Skin epidermis (tissue), 12 donors: ENCODE results near the gene CDC20.

Source experiments
- H3K27ac ChIP-seq, 21 experiments: fragments of 200-600 bp; sonication (generic) in 11 of 21; one replicate each; pipeline ENCODE4 v1.5.0; 2020; ENCODE audit warnings: mild to moderate bottlenecking in 3 of 21, inconsistent platforms in 2 of 21, moderate library complexity in 2 of 21
- H3K4me3 ChIP-seq, 7 experiments: fragments of 200-600 bp; sonication (generic) in 2 of 7; one replicate each; pipeline ENCODE4 v1.5.0; 2020; ENCODE audit warnings: inconsistent platforms in 2 of 7, mild to moderate bottlenecking in 2 of 7, moderate library complexity in 1 of 7

The CDC20 gene

DNA sequence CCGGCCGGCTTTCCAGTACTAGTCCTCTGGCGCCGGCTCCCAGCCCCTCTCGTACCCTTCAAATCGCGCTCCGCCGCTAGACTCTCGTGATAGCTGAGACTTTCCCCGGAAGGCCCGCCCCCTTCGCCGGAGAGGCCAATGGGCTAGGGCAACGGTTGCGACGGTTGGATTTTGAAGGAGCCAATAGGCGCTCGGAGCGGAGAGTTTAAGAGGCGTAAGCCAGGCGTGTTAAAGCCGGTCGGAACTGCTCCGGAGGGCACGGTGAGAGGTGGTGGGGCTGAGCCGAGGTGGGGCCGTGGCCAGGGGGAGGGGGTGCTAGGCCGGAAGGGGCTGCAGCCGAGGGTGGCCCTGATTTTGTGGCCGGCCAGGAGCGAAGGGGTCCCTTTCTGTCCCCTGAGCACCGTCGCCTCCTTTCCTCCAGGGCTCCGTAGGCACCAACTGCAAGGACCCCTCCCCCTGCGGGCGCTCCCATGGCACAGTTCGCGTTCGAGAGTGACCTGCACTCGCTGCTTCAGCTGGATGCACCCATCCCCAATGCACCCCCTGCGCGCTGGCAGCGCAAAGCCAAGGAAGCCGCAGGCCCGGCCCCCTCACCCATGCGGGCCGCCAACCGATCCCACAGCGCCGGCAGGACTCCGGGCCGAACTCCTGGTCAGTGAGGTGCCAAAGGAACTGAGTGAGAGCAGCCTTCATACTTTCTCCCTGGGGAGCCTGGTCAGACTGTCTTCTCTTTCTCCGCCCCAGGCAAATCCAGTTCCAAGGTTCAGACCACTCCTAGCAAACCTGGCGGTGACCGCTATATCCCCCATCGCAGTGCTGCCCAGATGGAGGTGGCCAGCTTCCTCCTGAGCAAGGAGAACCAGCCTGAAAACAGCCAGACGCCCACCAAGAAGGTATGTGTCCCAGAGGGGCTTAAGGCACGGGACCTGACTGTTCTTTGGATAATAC, at the start of gene CDC20:
CDC20 (plus strand) TSS at position 236 of the 948 bp plus-strand sequence; CDS start at position 471, 235 bp downstream.
- peak within 1 kb of the TSS; percentile 36 to 99 (median 93) for H3K27ac ChIP-seq
- H3K4me3 ChIP-seq, result peak within 1 kb of the TSS; percentile 44 to 66 (median 55)

DNA sequence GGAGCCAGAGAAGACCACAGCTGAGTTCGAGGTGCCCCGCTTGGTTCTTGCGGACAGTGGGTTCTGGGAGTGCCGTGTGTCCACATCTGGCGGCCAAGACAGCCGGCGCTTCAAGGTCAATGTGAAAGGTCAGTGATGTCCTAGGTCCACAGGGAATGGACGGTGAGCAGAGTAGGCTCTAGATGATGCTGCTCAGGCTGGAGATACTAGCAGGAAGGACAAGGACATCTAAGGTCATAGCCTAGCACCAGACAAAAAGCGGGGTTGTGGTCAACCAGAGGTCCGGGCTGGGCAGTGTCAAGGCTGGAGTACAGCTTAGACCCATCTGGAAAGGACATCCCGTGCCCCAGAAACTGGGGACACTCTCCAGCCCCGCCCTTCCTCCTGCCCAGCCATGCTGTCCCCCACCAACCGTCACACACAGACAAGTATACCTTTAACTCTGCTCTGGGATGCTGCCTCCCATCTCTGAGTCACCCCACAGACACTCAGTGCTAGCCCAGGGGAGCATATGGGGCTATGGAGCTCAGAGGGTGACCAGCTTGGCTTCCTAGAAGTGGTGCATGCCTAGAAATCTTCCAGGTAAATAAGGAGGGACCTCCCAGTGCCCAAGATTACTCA, 49.3 kb upstream of the CDC20 start:
- no peak overlapping the region for H3K27ac ChIP-seq

DNA sequence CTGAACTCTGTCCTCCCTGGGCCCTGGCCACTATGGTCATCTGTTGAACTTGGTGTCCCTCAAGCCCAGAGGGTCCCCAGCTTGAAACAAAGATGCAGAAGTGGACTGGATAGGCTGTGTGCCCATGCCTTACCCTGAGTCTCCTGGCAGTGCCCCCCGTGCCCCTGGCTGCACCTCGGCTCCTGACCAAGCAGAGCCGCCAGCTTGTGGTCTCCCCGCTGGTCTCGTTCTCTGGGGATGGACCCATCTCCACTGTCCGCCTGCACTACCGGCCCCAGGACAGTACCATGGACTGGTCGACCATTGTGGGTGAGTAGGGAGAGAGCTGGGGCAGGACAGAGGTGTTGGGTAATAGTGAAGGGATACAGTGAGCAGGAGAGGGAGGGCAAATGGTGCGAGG, 47.3 kb upstream of the CDC20 start:
- Histone ChIP-seq H3K4me3 (no peak overlapping the region), H3K27ac (no peak overlapping the region)

More for the DNA sequence above, 49.3 kb upstream of the CDC20 start:
- H3K4me3 ChIP-seq, result no peak overlapping the region

DNA sequence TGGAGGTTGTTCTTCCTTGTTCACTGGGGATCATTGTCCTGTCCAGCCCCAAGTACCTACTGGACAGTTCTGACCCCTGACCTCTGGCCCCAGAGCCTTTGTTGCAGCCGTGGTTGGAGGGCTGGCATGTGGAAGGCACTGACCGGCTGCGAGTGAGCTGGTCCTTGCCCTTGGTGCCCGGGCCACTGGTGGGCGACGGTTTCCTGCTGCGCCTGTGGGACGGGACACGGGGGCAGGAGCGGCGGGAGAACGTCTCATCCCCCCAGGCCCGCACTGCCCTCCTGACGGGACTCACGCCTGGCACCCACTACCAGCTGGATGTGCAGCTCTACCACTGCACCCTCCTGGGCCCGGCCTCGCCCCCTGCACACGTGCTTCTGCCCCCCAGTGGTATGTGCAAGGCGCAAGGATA, 46.6 kb upstream of the CDC20 start:
- no peak overlapping the region for H3K27ac ChIP-seq
- no peak overlapping the region for H3K4me3 ChIP-seq

DNA sequence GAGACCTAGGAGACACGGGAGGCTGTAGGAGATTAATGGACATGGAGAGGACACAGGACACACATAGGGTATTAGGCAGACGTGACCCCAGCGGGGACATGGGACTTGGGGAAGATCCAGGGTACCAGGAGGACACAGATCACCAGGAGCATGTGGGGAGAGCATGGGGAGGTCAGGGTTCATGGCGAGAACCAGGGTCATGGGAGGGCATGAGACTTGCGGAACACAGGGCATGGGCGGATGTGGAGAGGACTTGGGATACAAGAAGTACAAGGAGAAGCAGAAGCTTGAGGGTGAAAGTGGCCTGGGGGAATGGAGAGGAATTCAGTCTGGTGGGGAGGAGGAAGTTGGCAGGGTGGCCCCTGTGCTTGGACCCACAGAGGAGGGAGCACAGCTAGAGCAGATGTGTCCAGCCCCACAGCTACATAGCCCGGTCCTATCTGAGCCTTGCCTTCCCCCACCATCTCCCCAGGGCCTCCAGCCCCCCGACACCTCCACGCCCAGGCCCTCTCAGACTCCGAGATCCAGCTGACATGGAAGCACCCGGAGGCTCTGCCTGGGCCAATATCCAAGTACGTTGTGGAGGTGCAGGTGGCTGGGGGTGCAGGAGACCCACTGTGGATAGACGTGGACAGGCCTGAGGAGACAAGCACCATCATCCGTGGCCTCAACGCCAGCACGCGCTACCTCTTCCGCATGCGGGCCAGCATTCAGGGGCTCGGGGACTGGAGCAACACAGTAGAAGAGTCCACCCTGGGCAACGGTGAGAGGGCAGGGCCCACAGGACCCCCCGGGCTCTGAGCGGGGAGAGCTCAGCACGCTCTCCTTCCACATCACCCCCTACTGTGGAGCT, 45.9 kb upstream of the CDC20 start:
- H3K27ac ChIP-seq, result no peak overlapping the region
- H3K4me3 ChIP-seq, result no peak overlapping the region

DNA sequence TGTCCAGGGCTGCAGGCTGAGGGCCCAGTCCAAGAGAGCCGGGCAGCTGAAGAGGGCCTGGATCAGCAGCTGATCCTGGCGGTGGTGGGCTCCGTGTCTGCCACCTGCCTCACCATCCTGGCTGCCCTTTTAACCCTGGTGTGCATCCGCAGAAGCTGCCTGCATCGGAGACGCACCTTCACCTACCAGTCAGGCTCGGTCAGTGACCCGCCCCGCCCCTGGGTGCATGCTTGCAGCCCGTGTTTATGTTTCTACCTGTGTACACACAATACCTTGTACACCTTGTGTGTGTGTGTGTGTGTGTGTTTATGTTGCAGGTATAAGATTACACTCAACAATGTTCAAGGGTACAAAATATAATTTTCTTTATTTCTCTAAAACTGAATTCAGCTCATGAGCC, 45.0 kb upstream of the CDC20 start:
- no peak overlapping the region for H3K4me3 ChIP-seq
- no peak overlapping the region for H3K27ac ChIP-seq

DNA sequence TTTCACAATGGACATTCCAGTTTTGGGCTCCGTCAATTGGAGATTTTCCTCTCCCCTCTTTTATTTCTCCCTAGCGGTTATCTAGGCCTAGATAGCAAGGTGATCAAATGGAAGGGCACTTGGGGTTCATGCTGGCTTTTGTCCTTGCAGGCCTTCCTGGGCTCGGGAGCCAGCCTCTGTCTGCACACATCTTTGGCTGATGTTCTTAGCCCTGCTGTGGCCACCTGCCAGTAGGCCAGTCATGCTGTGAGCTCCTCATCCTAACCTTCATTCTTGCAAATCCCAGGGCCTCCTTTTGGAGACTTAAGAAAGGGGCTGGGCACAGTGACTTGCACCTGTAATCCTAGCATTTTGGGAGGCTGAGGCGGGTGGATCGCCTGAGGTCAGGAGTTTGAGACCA, 44.5 kb upstream of the CDC20 start:
- H3K27ac ChIP-seq, result no peak overlapping the region

DNA sequence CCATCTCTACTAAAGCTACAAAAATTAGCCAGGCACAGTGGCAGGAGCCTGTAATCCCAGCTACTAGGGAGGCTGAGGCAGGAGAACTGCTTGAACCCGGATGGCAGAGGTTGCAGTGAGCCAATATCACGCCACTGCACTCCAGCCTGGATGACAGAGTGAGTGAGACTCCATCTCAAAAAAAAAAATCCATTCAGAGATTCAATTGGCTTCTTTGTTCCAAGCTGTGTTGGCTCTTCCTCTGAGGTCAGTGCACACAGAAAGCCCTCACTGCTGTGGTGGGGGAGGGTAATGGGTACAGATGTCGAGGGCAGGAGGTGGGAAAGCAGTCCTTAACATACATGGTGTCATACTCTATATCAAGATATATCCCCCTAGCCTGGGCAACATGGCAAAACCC, 43.3 kb upstream of the CDC20 start:
- Histone ChIP-seq H3K27ac (no peak overlapping the region), H3K4me3 (no peak overlapping the region)

More for the DNA sequence above, 44.5 kb upstream of the CDC20 start:
- no peak overlapping the region for H3K4me3 ChIP-seq

DNA sequence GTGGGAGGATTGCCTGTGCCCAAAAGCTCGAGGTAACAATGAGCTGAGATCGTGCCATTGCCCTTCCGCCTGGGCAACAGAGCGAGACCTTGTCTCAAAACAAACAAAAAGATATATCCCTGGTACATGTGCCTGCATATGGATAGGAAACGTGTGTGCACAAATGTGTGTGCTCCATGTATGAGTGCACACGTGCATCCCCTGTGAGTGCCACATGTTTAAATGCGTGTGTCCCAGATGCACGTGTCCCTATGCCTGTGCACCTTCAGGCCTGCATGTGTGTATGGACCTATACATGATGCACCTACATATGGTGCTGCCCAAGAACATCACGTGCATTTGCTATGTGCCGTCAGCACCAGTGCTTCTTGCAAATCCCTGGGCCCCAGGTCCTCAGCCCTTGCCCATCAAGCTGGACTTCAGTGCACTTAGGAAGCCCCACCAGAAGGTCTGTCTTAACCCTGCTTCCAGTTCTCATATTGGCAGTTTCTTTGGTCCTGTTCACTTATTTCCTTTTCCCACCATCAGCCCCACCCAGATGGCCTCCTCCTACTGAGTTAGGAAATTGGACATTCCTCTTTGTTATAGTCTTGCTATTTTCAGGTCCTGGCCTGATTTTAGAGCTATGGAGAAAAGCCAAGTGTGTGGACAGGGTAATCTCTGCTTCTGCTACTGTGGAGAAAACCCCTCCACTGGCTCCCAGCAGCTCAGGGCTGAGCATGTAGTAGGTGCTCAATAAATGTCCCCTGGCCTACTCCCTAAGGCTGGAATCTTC, 42.6 kb upstream of the CDC20 start:
- Histone ChIP-seq H3K27ac (no peak overlapping the region), H3K4me3 (no peak overlapping the region)

DNA sequence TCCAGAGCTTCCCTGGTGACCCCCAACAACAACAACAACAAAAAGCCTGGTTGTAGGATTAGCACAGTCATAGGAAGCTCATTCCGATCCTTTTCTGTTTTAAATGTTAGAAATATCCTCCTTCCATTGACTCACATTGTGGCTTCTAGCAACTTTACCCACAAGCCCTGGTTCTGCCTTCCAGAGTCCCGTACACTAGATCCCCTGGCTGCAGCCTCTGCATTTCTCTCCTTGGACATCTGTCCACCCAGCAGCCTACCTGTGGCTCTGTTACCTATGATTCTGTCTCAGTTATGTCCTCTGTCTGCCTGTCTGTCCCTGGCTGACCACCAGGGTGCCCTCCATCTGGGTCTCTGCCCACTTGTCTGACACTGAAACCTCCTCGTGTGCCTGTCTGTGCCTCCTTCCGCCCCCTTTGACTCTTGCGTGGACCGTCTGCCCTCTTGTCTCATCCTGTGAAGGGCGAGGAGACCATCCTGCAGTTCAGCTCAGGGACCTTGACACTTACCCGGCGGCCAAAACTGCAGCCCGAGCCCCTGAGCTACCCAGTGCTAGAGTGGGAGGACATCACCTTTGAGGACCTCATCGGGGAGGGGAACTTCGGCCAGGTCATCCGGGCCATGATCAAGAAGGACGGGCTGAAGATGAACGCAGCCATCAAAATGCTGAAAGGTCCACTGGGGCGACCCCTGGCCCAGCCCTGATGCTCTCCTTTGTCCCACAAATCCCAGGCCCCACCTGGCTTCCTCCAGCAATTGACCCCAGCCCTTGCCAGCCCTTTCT, 41.9 kb upstream of the CDC20 start:
- Histone ChIP-seq H3K27ac (no peak overlapping the region), H3K4me3 (no peak overlapping the region)

DNA sequence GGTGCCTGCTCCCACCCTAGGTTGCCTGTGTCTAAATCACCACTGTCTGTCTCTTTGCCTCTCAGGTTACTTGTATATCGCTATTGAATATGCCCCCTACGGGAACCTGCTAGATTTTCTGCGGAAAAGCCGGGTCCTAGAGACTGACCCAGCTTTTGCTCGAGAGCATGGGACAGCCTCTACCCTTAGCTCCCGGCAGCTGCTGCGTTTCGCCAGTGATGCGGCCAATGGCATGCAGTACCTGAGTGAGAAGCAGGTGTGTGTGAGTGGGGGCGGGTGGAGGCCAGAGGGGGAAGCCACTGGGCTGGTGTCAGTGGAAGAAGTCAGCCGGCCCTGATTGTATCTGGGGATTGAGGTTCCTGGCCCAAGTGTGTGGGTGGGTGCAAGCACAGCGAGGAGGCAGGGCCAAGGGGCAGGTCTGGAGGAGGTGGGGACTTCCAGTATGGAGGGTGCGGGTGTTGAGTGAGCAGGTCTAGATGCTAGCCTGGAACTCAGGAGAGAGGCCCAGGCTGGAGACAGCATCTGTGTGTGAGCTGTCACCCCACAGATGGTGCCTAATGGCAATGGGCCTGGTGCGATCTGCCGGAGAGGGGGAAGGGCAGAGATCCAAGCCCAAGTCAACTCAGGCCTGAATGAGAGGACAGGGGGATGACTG, 40.8 kb upstream of the CDC20 start:
- no peak overlapping the region for H3K27ac ChIP-seq
- H3K4me3 ChIP-seq, result no peak overlapping the region

DNA sequence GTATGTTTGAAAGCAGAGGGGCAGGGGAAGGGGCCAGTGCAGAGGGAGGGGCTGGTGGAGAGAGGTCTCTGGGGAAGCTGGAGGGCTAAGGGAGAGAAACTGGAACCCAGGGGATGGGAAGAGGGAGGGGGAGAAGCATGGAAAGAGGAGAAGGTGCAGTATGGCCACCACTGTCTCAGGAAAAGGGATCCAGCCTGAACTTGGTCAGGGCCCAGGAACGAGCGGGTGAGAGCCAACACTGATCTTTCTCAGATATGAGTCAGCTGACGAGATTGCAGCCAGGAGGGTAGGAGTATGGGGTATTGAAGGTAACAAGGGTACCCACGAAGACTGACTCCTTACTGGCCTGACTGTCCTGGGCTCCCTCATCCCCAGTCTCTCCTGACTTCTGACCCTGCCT, 40.0 kb upstream of the CDC20 start:
- Histone ChIP-seq H3K27ac (no peak overlapping the region), H3K4me3 (no peak overlapping the region)

DNA sequence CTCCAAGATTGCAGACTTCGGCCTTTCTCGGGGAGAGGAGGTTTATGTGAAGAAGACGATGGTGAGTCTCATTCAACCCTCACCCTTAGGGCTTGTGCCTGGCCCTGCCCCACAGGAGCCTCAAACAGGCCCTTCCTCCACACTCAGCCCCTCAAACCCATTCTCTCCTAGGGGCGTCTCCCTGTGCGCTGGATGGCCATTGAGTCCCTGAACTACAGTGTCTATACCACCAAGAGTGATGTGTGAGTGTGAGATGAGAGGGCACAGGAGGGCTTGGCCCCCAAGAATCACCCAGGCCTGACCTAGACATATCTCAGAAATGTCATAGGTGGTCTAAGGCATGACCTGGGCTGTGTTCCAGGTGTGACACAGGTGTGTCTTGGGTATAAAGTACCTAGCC, 39.5 kb upstream of the CDC20 start:
- H3K27ac ChIP-seq, result no peak overlapping the region
- no peak overlapping the region for H3K4me3 ChIP-seq

DNA sequence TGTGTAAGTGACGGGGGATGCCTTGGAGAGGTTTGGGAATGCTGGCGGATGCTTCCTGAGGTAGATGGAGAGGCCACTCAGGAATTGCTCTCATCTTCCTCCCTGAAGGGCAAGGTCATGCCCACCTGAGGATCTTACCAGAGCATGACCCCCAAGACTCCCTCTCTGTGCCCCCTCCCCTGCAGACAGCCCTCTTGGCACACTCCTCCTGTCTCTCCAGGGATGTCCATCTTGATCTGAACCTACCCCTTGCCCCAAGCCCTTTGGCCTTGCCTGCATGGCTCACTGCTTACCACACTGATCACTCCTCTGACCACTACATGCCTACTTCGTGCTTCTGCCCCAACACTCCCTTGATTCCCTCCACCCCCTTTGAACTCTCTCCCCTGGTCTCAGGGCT, 39.0 kb upstream of the CDC20 start:
- no peak overlapping the region for H3K4me3 ChIP-seq
- H3K27ac ChIP-seq, result no peak overlapping the region

DNA sequence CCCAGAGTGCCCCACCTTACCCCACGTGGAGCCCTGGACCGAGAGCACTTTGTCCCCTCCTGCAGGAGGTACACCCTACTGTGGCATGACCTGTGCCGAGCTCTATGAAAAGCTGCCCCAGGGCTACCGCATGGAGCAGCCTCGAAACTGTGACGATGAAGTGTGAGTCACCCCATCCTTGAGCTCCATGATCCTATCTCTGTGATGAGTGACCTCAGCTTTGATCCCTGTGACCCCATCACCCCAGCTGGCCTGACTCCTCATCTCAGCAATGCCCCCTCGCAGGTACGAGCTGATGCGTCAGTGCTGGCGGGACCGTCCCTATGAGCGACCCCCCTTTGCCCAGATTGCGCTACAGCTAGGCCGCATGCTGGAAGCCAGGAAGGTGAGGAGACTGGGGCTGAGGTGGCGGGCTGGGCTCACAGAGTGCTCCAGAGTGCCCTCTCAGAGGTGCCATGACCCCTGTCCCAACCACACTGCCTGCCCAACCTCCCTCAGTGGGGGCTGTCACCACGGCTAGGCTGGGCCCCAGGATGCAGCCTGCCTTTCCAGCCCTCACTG, 37.4 kb upstream of the CDC20 start:
- H3K4me3 ChIP-seq, result no peak overlapping the region
- H3K27ac ChIP-seq, result no peak overlapping the region

DNA sequence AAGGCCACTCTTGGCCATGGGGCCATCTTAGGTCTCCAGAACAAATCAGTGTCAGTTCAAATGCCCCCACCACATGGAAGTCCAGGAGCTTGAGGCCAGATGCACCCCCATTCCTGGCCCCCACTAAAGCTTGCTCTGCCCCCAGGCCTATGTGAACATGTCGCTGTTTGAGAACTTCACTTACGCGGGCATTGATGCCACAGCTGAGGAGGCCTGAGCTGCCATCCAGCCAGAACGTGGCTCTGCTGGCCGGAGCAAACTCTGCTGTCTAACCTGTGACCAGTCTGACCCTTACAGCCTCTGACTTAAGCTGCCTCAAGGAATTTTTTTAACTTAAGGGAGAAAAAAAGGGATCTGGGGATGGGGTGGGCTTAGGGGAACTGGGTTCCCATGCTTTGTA, 36.3 kb upstream of the CDC20 start:
- Histone ChIP-seq H3K27ac (no peak overlapping the region), H3K4me3 (no peak overlapping the region)

DNA sequence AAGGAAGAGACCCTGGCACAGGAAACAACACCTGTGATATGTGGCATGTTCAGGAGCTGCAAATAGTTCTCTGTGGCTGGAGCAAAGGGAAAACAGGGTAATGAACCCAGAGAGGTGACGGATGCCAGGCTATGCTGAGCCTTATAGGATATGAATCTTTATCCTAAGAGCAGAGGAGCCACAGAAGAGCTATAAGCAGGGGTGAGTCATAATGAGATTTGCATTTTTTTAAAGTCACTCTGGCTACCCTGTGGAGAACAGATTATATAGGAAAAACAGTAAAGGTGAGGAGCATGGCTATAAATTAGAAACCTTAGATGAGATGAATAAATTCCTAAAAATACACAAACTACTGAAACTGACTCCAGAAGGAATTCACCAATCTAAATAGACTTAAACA, 34.0 kb upstream of the CDC20 start:
- H3K27ac ChIP-seq, result no peak overlapping the region
- H3K4me3 ChIP-seq, result no peak overlapping the region

DNA sequence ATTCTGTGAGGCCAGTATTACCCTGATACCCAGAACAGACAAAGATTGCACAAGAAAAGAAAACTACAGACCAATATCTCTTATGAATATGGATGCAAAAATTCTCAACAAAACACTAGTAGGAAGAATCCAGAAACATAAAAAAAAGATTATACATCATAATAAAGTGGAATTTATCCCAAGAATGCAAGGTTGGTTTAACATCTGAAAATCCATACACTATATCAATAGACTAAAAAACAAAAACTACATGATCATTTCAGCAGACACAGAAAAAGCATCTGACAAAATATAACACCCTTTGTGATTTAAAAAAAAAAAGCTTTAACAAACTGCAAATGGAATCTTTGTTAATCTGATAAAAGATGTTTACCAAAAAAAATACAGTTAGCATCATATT, 33.4 kb upstream of the CDC20 start:
- H3K27ac ChIP-seq, result no peak overlapping the region
- no peak overlapping the region for H3K4me3 ChIP-seq
